ENCODE measurements around the gene KCTD4.

Gene KCTD4

GRCh38 chr13:45162821-45163220 lies 38.0 kb downstream of the KCTD4 start:
- no peak for DNase-seq

DNA sequence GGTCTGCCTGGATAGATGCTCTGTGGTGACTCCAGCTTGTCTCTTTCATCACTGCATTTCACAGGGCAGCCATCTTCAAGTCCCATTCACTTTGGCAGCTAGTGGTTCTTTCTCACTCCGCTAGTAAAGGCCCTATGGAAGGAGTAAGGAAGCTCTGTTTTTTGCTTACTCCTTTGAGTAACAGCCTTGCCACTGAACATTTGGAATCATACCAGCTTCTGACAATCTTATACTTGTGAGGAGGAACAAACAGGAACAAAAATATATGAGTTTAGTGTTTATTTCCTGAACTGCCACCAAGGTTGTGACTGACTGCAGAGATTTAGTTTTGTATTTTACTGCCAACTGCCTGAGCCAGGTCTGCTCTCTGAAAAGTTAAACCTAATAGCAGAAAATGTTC lies 38.7 kb downstream of the KCTD4 start:
- no peaks in the 10 kb centered on the region for H3K27me3 ChIP-seq
- TF ChIP-seq, protein P1, sequence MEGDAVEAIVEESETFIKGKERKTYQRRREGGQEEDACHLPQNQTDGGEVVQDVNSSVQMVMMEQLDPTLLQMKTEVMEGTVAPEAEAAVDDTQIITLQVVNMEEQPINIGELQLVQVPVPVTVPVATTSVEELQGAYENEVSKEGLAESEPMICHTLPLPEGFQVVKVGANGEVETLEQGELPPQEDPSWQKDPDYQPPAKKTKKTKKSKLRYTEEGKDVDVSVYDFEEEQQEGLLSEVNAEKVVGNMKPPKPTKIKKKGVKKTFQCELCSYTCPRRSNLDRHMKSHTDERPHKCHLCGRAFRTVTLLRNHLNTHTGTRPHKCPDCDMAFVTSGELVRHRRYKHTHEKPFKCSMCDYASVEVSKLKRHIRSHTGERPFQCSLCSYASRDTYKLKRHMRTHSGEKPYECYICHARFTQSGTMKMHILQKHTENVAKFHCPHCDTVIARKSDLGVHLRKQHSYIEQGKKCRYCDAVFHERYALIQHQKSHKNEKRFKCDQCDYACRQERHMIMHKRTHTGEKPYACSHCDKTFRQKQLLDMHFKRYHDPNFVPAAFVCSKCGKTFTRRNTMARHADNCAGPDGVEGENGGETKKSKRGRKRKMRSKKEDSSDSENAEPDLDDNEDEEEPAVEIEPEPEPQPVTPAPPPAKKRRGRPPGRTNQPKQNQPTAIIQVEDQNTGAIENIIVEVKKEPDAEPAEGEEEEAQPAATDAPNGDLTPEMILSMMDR (IDR thresholded peaks at IDR 0.05) = no peak
- no peak overlapping the region for H3K4me3 ChIP-seq
- no peak for DNase-seq
- H3K9me3 ChIP-seq = no peaks in the 10 kb centered on the region
- no peak overlapping the region for H3K27ac ChIP-seq
- intact Hi-C loops (cut with DNase I; ENCODE audit: low total_unique reads) = no loop called here
- peaks cover 0 to 13% (median 8%) of the 10 kb centered on the region in 3 donors for H3K36me3 ChIP-seq
- peaks cover 0 to 3% (median 0%) of the 10 kb centered on the region in 4 donors for H3K4me1 ChIP-seq

More at GRCh38 chr13:45162821-45163220, 38.0 kb downstream of the KCTD4 start:
- no peak overlapping the region for H3K27ac ChIP-seq
- H3K4me3 ChIP-seq = no peak overlapping the region
- TF ChIP-seq, protein P1 (IDR thresholded peaks at IDR 0.05) = no peak
- intact Hi-C loops (cut with DNase I; ENCODE audit: low total_unique reads) = no loop called here
- H3K9me3 ChIP-seq = no peaks in the 10 kb centered on the region
- no peaks in the 10 kb centered on the region for H3K27me3 ChIP-seq
- H3K36me3 ChIP-seq = peaks cover 0 to 13% (median 8%) of the 10 kb centered on the region in 3 donors
- H3K4me1 ChIP-seq = peaks cover 0 to 3% (median 0%) of the 10 kb centered on the region in 4 donors

GRCh38 chr13:45156565-45157361 lies 44.1 kb downstream of the KCTD4 start:
- Histone ChIP-seq H3K9me3 (no peaks in the 10 kb centered on the region), H3K4me3 (no peak overlapping the region), H3K27me3 (no peaks in the 10 kb centered on the region), H3K4me1 (no peaks in the 10 kb centered on the region), H3K36me3 (peaks cover 0 to 16% (median 13%) of the 10 kb centered on the region in 3 donors), H3K27ac (no peak overlapping the region)
- intact Hi-C loops (cut with DNase I; ENCODE audit: low total_unique reads) = no loop called here
- no peak for DNase-seq
- TF ChIP-seq, protein P1 (IDR thresholded peaks at IDR 0.05) = no peak

DNA sequence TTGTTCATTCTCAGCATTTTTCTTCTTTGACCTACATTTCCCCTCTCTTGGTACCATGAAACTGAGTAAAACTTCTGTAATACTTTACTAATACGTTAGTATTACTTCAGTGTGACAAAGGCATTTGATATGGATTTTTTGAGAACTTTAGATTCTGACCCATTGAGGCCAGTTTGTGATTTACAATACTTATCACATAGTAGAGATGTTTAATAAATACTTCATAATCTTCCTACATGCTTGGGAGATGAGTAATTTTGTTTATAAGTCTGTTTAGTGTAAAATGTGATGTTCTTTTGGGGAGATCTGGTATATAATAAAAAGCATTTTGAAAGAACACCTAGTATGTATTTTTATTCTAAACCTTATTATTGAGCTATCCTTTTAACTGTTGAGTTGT lies 50.9 kb downstream of the KCTD4 start:
- H3K4me1 ChIP-seq = no peaks in the 10 kb centered on the region
- intact Hi-C loops (cut with DNase I; ENCODE audit: low total_unique reads) = no loop called here
- H3K27me3 ChIP-seq = no peaks in the 10 kb centered on the region
- TF ChIP-seq, protein P1 (IDR thresholded peaks at IDR 0.05) = no peak
- no peaks in the 10 kb centered on the region for H3K9me3 ChIP-seq
- peaks cover 0 to 8% (median 3%) of the 10 kb centered on the region in 3 donors for H3K36me3 ChIP-seq
- H3K27ac ChIP-seq = no peak overlapping the region
- no peak overlapping the region for H3K4me3 ChIP-seq
- DNase-seq = no peak

DNA sequence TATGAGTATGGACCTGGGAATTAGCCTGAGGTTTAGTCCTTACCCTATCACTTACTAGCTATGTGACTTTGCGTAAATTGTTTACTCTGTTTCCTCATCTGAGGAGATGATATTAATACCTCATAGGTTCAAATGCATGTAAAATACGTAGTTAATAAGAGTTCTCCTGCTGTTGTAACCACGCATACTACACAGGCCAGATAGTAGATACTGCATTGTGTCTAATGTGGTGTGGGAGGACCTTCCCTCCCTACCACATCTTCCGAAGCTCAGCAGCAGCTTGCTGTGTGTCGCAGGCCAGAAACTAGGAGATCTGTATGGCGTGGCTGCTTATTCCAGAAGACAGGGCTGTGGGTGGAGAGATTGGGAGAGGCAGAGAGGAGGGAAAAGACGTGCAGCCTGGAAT lies 57.5 kb downstream of the KCTD4 start:
- H3K27ac ChIP-seq = no peak overlapping the region
- intact Hi-C loops (cut with DNase I; ENCODE audit: low total_unique reads) = no loop called here
- H3K4me1 ChIP-seq = peaks cover 0 to 6% (median 0%) of the 10 kb centered on the region in 4 donors
- H3K36me3 ChIP-seq = peaks cover 6 to 14% (median 9%) of the 10 kb centered on the region in 3 donors
- H3K9me3 ChIP-seq = no peaks in the 10 kb centered on the region
- H3K4me3 ChIP-seq = no peak overlapping the region
- DNase-seq = no peak
- H3K27me3 ChIP-seq = no peaks in the 10 kb centered on the region
- TF ChIP-seq, protein P1 (IDR thresholded peaks at IDR 0.05) = no peak
